ENCODE data around the gene PRDM16.

DNA sequence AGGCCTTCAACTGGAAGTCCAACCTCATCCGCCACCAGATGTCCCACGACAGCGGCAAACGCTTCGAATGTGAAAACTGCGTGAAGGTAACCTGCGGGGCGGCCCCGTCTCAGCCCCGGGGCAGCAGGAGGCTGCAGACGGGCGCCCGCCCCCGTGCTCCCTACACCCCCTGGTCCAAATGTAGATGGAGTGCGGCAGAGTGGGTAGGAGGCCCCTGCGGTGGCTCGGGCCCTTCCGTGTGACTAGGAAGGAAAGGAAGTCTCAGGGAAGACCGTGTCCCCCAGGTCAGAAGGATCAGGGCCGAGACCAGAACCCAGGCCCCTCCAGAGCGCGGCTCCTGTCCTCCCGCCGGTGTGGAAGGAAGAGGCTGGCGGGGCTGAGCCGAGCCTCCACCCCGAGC lies 335.8 kb downstream of the PRDM16 start:
- no peak for TF ChIP-seq FOSL2 (IDR thresholded peaks at IDR 0.05)
- TF ChIP-seq FOSL2 (CRISPR knock-in tag; IDR thresholded peaks at IDR 0.05), result no peak
- TF ChIP-seq POLR2A (IDR thresholded peaks at IDR 0.05; ENCODE audit: low read length), result no peak
- no peak for TF ChIP-seq JUN (IDR thresholded peaks at IDR 0.05)
- no peak for TF ChIP-seq RAD21 (conservative IDR thresholded peaks at IDR 0.05 in 1 of 2, IDR thresholded peaks at IDR 0.05 in 1 of 2)
- TF ChIP-seq CEBPB (IDR thresholded peaks at IDR 0.05), result no peak
- TF ChIP-seq KDM1A (IDR thresholded peaks at IDR 0.05; ENCODE audit: low read depth), result no peak
- no peak for TF ChIP-seq CTCF (IDR thresholded peaks at IDR 0.05)
- TF ChIP-seq RFX5 (IDR thresholded peaks at IDR 0.05), result no peak
- no peak for TF ChIP-seq RCOR1 (IDR thresholded peaks at IDR 0.05; ENCODE audit: low read depth, low read length)

All from A549 (cell line).